ENCODE data around the gene KIFC3. TPM values are rescaled to one million over a fixed set of nuclear protein-coding genes. Genes with fewer than 3 reads are reported as not detected.

KIFC3 gene
- total and polyA plus RNA-seq, 2 of the 13 experiments (the other 11 are each of a cell fraction or from before 2014, with no cell fraction given) = 42.1 to 45.3 TPM

DNA sequence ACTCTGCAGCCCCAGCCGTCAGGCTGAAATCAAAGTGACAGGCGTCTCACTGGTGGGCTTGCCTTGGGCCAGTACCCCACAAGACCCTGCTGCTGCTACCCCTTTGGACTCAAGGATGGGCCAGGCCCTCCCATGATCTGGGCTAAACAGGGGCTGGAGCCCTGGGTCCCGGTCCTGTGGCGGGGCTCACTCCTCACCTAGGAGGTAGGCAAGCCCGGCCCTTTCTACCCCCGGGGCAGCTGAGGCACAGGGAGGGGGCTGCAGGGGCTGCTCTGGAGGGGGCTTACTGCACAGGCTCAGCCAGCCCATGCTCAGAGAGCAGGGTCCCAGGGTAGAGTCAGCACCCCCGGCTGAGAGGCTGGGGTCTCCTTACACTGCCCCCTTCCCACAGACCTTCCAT is 43.2 kb downstream of the KIFC3 start:
- WGBS (ENCODE audit: low lambda C conversion rate) = 88% methylated on average over 5 of the region's 7 CpGs
- Histone ChIP-seq H3K36me3 (replicated peaks in 1 of 2; ENCODE audit: control insufficient read depth in 1 of 2, insufficient read depth in 2 of 2, low read length in 2 of 2) (peaks cover 25 to 51% of the 10 kb centered on the region in 2 experiments; a peak in 4 of 5 replicates), H3K27me3 (ENCODE audit: control insufficient read depth in 1 of 2, insufficient read depth in 2 of 2, low read length in 2 of 2) (no peaks in the 10 kb centered on the region), H3K9me3 (ENCODE audit: low read length) (no peaks in the 10 kb centered on the region), H3K79me2 (ENCODE audit: insufficient read depth, low read length) (no peaks in the 10 kb centered on the region), H3K9ac (ENCODE audit: insufficient read depth, low read depth, low read length) (no peak overlapping the region), H3K4me3 (replicated peaks in 1 of 3; ENCODE audit: insufficient read depth in 1 of 3, low read depth in 2 of 3, low read length in 3 of 3) (no peak overlapping the region), H2AFZ (ENCODE audit: low read length) (no peak overlapping the region), H3K27ac (ENCODE audit: extremely low read length, insufficient read depth, low read length) (no peak overlapping the region), H4K20me1 (ENCODE audit: insufficient read depth, low read length) (no peaks in the 10 kb centered on the region), H3K4me2 (ENCODE audit: low read depth, low read length) (no peak overlapping the region), H3K4me1 (ENCODE audit: insufficient read depth, low read length) (no peaks in the 10 kb centered on the region)
- ChIA-PET CTCF (ENCODE audit: low intra/inter-chr PET ratio, low total read pairs) (interaction anchor here (1.1 kb wide), 1 partner anchor 23 kb away, joined by 3 read pairs; no protein-coding TSS in a partner anchor), POLR2A (no interaction called here)
- ATAC-seq (no peak), FAIRE-seq (no peak), DNase-seq (ENCODE audit: low spot score) (no peak)
- in situ Hi-C loops (cut with HindIII; ENCODE audit: extremely low pct_ligation_motif_present, low pct_unique_long_range_greater_than_20kb) (loop anchor here (5.0 kb wide), 2 partner anchors 103 to 243 kb away; partner anchors contain the start of genes USB1 and ZNF319), intact Hi-C loops (cut with micrococcal nuclease; ENCODE audit: unreplicated experiment) (no loop called here)
- no peak for TF ChIP-seq ZNF724P (CRISPR knock-in tag; IDR thresholded peaks at IDR 0.05; ENCODE audit: borderline replicate concordance)
- no peak for TF ChIP-seq REL (CRISPR knock-in tag; conservative IDR thresholded peaks at IDR 0.05)
- peak; percentile 19 for TF ChIP-seq AGO2 (optimal IDR thresholded peaks at IDR 0.05; ENCODE audit: low read depth, low read length)
- no peak for TF ChIP-seq TAF15 (IDR thresholded peaks at IDR 0.05; ENCODE audit: low read depth, low read length, poor library complexity, severe bottlenecking)
- TF ChIP-seq POLR2G (IDR thresholded peaks at IDR 0.05; ENCODE audit: low read depth, low read length) = peak; percentile 37; the same call in 1 of the 2 replicates
- TF ChIP-seq, protein P1, sequence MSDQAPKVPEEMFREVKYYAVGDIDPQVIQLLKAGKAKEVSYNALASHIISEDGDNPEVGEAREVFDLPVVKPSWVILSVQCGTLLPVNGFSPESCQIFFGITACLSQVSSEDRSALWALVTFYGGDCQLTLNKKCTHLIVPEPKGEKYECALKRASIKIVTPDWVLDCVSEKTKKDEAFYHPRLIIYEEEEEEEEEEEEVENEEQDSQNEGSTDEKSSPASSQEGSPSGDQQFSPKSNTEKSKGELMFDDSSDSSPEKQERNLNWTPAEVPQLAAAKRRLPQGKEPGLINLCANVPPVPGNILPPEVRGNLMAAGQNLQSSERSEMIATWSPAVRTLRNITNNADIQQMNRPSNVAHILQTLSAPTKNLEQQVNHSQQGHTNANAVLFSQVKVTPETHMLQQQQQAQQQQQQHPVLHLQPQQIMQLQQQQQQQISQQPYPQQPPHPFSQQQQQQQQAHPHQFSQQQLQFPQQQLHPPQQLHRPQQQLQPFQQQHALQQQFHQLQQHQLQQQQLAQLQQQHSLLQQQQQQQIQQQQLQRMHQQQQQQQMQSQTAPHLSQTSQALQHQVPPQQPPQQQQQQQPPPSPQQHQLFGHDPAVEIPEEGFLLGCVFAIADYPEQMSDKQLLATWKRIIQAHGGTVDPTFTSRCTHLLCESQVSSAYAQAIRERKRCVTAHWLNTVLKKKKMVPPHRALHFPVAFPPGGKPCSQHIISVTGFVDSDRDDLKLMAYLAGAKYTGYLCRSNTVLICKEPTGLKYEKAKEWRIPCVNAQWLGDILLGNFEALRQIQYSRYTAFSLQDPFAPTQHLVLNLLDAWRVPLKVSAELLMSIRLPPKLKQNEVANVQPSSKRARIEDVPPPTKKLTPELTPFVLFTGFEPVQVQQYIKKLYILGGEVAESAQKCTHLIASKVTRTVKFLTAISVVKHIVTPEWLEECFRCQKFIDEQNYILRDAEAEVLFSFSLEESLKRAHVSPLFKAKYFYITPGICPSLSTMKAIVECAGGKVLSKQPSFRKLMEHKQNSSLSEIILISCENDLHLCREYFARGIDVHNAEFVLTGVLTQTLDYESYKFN (CRISPR knock-in tag; conservative IDR thresholded peaks at IDR 0.05) = no peak
- BruUV-seq (replicated peaks) = no TSS peak

Measured in HepG2 (cell line).